HCEC 1CT (cell line): ENCODE measurements around the gene LYZL2.
"Not testable (repeated sequence)": the region's sequence is repeated elsewhere in the genome, so short reads cannot be mapped to it uniquely, and the experiment has no call there.

Experiments used
- DNase-seq: peaks from one replicate; pipeline ENCODE4 v3.0.0-alpha.2; 2017

The LYZL2 gene

DNA sequence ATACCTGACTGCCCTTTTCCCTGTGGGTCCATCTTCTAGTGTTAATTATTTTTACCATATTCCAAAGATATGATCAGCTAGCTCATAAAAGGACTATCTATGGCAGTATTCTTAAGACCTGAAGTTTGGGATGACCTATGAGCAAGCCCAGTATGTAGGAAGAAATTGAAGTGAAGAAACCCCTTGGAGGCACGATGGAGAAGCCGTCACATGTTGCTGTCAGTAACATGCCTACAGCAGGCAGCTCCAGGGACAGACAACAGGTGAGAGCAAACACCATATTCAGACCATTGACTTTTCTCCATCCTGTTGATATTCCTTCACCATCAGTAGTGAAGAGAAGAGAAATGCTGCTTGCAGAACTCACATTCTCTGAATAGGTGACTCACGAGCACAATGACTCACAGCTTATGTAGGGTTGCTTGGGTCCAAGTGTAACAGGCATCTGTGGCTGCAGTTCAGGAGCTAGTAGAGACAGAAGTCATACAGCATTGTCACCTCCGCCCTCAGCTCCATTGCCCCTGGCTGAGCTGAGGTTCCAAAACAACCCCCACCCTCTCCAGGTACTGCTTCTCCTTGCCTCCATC lies 8.4 kb upstream of the LYZL2 start:
- peak; percentile 91 for DNase-seq

DNA sequence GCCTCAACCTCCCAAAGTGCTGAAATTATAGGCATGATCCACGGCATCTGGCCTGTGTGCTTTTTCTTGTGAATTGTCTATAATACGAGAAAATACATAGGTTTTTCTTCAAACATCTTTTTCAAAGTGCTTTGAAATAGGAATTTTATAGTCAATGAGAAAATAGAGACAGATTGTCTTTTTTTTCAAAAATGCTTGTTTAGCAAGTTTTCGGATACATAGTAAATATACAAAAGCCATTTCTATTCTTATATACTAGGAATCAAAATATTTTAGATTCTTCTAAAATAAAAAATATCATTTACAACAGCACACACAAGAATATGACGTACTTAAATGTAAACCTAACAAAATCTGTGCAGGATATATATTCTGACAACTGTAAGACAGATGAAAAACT lies 1.6 kb upstream of the LYZL2 start:
- no peak for DNase-seq

DNA sequence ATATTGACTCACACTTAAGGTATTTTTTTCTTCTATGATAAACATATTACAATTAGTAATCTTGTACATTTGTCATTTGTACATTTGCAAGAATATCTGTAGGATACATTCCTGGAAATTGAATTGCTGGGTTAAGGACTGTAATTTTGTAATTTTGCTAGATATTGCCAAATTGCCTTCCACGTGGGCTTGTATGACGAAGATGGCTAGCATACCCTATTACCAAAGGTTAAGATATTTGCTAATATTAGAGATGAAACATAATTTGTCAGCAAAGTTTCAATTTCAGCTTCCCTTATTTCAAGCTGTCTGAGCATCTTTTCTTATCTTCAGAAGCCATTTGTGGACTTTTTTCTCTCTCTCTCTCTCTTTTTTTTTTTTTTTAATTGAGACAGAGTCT lies 1.0 kb upstream of the LYZL2 start:
- DNase-seq, result peak; percentile 93

DNA sequence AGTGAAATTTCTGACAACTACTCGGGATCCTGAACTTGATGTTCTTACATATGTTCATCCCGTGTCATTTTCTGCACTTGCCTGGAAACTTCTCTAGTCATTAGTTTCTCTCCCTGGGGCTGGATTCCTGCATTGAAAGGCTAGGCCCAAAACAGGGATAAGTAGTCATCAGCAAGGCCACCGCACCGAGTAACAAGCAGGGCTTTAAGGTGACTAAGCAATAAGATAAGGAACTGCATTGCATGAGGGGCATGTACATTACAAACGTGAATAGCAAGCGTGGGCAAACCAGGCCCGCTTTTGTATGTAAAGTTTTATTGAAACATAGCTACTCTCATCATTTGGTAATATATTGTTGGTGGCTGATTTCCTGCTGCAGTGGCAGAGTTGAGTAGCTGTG lies 977 bp downstream of the LYZL2 start:
- not testable (repeated sequence) for DNase-seq

DNA sequence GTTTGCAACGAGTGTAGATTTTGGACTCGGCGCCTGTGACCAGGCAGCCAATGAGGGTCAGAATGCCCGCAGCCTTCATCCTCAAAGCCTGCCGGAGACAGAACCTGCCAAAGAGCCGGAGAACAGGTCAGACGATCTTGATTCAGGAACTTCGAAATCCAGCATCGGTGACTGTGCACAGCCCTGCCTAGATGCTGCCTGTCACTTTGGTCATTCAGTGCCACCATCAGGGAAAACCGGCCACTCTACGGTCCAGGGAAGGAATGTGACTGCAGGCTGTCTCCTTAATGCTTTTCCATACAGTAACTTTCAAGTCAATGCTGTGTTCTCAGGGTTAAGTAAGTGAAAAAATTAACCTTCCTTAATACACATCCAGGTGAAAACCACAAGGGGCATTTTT lies 2.7 kb downstream of the LYZL2 start:
- not testable (repeated sequence) for DNase-seq

DNA sequence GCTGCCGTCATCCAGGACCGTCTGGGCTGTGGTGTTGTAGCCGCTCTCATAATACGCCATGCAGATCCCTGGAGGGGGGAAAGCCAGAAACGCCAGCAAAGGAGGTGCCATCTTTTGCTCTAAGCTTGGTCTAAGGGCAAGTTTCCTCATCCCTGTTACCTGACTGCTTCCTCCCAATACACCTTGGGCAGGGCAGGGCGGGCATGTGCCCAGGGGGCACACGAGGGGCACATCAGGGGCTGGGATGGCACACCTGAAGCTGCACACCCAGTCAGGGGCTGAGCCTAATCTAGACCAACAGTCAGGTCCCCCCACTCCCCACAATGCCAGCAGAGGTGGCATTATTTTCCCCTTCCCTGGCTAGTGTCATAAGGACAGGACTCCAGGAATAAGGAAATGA lies 3.4 kb downstream of the LYZL2 start:
- DNase-seq, result not testable (repeated sequence)

DNA sequence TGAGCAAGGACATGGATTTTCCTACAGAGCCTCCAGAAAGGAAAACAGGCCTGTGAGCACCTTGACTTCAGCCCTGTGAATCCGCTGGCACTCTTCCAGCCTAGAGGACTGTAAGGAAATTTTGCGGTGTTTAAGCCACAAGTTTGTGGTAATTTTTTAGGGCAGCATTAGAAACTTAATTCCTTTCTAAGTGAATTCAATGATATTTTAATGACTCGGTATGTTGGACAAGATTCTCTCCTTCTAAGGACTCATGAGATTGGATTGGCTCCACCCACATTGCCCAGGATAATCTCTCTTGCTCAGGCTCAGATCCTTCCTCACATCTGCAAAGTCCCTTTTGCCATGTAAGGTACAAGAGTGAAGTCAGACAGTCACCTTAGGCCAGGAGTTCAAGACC lies 4.5 kb downstream of the LYZL2 start:
- DNase-seq, result peak; percentile 35

DNA sequence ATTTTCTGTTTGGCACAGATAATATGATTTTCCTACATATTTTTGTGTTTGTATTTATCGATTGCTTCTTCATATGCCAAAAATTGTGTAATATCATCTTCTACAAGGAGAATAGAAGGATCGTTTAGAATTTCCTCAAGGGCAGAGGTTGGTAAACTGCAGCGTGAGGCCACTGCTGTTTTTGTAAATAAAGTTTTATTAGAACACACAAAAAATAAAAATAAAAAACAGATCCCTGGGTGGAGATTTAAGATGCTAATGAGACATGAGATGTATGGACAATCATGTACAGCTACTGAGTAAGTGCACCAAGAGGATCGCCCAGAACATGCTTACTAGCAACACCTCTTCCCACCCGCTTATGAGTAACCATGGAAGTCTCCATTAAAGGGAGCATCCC lies 9.6 kb downstream of the LYZL2 start:
- no peak for DNase-seq

DNA sequence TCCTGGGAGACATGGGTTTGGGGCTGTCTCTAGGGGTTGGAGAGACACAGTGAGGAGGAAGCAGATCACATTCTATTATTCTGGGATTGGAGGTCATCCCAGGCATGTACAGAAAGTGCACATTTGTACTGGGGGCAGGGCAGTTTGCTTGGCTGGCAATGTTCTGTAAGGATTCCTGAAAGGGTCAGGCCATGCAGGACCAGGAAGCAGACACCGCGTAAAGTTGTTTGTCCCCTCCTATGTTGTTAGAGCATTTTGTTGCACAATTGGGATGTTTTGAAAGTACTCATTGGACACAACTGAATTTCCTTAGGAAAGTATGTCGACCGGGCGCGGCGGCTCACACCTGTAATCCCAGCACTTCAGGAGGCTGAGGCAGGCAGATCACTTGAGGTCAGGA lies 12.5 kb downstream of the LYZL2 start:
- DNase-seq, result no peak

DNA sequence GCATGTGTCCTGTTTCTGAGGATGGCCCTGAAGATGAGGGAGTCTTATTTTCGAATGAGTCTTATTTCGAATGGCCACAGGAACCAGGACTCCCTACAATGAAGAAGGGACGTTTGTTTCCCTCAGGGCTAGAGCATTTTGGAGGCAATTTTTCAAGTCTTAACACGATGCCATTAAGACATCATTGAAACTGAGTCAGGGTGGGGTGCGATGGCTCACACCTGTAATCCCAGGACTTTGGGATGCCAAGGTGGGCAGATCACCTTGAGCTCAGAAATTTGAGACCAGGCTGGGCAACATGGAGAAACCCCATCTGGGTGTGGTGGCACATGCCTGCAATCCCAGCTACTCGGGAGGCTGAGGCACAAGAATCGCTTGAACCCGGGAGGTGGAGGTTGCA lies 18.5 kb downstream of the LYZL2 start:
- not testable (repeated sequence) for DNase-seq

DNA sequence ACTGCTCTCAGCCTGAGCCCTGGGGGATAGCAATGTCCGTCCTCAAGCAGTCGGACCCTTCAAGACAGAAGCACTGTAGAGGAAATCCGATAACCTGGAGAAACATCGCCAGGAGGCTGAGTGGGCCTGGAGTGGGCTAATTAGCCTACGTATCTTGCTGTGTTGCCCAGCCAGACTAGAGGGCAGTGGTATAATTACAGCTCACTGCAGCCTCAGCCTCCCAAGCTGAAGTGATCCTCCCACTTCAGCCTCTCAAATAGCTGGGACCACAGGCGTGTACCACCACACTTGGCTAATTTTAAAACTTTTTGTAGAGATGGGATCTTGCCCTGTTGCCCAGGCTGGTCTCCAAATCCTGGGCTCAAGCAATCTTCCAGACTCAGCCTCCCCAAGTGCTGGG lies 21.7 kb downstream of the LYZL2 start:
- no peak for DNase-seq

DNA sequence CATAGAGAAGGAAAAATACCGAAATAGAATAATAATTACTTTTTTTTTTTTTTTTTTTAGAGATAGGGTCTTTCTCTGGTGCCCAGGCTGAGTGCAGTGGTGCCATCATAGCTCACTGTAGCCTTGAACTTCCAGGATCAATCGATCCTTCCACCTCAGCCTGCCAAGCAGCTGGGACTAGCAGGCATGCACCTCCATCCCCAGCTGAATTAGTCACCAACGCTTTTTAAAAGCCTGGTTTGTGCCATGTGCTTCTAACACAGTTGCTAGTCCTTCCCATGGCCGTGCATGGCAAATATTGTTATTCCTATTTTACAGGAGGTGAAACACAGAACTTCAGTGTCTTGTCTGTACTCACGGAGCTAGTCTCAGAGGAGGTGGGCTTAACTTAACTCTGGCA lies 23.2 kb downstream of the LYZL2 start:
- no peak for DNase-seq

DNA sequence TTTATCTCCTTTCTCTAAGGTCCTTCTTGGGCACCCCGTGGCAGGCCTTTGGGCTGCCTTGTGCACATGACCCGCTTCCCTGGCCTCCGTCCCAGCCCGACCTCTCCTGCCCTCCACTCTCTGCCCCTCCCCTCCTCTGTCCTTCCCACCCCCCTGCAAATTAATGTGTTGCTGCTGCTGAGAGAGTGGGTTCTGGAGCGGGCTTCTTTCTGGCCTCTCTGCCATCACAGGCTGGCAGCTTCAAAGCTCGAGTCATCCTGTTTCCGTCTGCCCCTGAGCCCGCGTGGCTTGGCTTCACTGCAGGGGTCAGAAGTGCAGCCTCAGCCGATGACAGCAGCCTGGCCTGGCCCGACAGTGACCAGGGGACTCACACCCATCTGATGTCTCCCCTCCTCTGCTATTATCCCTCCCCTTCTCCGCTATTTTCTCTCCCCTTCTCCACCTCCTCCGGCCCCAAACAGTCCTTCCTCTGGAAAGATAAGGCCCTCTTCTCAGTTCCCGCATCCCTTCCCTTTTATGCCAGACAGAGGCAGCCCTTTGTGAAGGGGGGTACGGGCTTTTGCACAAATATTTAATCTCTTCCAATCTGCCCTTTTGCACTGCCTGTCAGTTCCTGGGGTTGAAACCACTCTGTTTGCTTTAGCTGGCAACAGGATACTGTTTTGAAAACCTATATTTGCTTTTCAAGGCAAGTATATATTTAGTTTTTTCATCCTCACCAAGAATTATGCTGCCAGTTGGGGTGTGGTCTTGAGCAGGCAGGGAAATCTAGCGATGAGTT lies 24.0 kb downstream of the LYZL2 start:
- DNase-seq, result not testable (repeated sequence)

DNA sequence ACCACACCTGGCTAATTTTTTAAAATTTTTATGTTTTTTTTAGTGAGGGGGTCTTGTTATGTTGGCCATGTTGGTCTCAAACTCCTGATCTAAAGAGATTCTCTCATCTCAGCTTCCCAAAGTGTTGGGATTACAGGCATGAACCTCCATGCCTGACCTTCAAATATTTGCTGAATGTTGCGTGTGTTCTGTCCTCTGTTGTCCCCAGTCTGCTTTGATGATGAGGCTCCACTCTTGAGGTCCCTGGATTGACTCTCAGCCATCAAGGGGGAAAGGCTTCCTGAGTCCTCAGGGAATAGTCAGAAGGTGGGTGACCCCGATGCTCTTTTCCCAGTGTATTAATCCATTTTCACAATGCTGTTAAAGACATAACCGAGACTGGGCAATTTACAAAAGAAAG lies 26.0 kb downstream of the LYZL2 start:
- DNase-seq, result no peak

DNA sequence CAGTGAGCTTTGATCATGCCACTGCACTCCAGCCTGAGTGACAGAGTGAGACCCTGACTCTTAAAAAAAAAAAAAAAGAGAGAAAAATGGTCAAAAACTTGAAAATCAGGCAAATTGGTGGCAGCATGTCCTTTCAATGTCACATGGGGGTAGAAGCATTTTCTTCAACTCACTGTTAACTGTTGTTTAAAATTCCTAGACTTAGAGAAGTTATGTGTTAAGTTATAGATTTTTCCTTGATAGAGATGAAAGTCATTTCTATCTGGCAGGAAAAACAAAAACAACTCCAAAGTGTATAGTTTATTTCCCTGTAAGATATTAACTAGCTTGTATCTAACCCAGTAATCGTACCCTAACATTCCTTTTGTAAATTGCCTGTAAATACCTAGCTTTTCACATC lies 26.8 kb downstream of the LYZL2 start:
- no peak for DNase-seq

DNA sequence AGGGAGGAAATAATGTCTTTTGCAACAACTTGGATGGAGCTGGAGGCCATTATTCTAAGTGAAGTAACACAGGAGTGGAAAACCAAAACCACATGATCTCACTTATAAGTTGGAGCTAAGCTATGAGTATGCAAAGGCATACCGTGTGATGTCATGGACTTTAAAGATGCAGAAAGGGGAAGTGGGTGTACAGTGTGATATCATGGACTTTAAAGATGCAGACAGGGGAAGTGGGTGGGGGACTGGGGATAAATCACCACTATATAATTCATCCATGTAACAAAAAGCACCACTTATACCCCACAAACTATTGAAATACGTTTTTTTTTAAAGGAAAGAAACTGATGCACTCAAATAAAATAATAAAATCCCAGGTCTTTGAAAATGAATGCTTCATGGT lies 29.5 kb downstream of the LYZL2 start:
- no peak for DNase-seq

DNA sequence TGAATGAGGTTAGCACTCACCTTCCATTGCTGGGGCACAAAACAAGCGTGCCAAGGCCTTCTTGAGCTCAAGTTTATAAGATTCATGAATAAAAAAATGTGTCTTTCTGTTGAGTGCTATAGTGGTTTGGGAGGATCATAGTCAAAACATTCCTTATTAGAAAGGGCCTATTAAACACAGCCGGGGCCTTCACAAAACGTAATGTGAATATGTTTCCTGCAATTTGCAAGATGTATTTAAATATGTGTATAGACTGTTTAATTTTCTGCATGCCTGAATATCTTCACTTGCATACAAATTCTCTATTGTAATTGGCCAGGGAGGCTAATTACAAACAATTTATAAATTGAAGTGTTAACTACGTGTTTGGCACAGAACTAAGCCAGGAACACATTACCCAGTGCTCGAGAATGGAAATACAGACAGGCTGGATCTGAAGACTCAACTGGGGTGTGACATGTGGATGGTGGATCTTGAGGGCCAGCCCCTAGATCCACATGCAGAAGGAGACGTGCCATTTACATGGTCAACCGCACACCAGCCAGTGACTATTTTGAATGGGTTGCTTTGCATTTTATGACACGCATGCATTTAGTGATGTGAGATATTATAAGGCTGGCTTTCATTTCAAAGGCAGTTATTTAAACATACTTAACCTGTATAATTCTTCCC lies 31.3 kb downstream of the LYZL2 start:
- DNase-seq, result no peak

DNA sequence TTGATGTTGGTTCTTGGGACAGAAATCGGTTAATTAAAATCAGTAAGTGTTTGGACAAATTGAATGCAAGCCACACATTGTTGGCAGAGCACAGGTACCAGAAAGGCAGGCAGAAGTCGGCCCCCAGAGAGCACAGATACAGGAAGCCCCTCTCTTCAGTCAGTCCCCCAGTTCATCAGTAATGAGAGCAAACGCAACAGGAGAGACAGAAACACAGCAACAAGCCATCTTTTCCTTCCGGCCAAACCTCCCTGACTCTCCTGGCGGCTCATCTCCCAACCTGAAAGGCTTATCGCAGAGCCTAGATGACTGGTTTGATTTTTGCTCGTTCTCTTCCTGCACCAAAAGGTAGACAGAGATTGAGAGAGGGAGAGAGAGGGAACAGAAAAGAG lies 32.1 kb downstream of the LYZL2 start:
- not testable (repeated sequence) for DNase-seq

DNA sequence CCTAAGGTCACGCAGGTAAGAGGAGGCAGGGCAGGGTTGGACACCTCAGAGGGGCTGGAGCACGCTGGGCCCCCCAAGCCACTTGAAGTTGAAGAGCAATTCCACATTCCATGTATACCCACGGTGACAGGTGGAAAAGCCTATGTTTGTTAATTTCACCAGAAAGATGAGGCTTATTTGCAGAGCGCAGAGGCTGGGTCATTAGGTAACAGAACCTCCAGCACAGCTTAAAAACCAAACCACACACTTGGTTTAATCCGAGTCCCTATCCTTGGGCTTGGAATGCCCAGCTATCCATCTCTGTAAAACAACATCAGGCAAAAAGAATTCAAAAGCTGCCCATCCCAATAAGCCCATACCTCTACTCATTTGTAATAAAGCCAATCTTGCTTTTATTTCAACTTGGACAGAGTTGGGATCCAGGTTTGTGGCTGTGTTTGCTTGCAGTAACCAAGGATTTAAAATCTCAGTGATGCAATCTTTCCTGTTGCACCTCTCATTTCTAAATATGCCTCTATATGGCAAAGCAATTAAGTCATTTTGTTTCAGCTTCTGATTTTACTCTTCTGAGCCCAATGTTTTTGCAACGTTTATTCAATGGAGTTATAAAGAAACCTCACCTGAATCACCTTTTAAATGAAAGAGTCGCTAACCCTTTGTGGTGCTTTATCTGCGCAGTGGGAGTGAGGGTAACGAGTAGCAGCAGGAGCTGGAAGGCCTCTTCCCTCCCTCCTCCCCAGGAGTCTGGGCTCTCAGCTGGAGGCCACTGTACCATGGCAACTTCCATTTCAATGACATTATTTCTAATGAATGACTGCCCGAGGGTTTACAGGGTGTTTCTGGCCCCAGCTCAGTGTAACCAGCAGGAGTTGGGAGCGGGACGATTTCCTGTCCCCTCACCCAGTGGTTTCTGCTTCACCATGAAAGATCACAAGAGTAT lies 32.8 kb downstream of the LYZL2 start:
- DNase-seq, result not testable (repeated sequence)

DNA sequence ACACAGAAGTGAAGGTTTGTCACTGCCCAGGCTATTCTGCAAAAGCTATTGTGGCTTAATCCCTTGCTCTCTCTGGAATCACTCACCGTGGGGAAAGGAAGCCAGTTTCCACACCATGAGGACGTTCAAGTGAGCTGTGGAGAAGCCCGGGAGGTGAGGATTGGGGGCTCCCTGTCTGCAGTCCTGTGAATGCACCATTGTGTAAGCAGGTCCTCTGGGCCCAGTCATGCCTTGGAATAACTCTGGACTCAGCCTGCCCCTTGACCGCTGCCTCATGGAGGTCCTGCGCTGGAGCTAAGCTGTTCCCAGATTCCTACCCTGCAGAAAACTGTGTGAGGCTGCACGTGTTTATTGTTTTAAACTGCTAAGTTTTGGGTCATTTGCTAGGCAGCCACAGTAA lies 33.5 kb downstream of the LYZL2 start:
- DNase-seq, result no peak

DNA sequence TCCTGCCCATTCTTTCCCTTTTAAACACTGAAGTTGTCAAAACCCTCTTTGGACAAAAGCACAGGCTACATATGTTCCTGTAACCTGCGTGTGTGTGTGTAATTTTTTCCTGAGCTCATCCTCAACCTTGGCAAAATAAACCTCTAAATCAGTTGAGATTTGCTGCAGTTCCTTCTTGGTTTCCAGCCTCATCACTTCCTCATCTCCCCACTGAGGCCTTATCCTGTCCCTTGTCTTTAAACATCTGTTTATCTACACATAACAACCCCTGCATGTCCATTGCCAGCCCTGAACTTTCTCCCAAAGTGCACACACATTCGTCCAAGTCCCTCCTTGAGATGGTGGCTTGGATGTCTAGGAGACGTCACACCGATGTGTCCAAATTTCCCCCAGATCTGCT lies 35.5 kb downstream of the LYZL2 start:
- DNase-seq, result no peak

DNA sequence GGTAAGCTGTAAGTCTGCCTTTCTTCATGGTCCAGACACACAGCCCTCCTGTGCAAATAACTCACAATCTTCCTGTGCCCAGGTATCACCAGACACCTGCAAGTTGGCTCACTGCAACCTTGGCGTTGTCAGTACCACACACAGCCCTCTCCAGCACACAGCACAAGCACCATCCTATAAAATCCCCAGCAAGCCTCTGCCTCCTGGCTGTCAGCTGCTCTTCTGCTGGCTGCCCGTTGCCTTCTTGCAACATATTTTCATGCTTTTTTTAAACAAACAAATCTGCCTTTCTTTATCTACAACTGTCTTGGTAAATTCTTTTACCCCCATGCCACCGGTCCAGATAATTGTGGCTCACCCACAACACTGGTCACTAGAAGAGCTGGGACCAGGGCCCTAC lies 36.8 kb downstream of the LYZL2 start:
- DNase-seq, result not testable (repeated sequence)

DNA sequence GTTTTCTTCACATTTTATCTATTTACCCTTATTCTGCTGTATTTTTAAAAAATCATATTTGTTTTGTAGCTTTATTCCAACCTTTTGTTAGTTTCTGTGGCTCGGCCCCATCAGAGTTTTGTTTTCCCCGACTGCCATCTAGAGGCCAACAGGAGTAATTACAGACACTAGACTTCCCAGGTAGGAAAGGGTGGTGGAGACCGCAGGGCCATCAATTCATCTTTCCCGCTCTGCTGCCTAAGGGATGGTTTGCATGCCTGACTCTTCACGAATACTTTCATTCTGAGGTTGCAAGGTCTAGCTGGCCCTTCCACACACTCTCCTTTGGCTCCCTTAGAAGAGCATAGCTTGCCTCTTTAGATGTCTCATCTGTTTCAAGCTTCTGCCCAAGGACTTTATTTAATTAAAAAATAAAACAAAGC lies 38.3 kb downstream of the LYZL2 start:
- peak; percentile 18 for DNase-seq
